ENCODE data around the gene DPEP2NB. TPM values are rescaled to one million over a fixed set of nuclear protein-coding genes. Genes with fewer than 3 reads are reported as not detected.
"Not testable (repeated sequence)": the region's sequence is repeated elsewhere in the genome, so short reads cannot be mapped to it uniquely, and the experiment has no call there.

DPEP2NB gene
- total RNA-seq, 1 donor from 2014 or later = not detected

DNA sequence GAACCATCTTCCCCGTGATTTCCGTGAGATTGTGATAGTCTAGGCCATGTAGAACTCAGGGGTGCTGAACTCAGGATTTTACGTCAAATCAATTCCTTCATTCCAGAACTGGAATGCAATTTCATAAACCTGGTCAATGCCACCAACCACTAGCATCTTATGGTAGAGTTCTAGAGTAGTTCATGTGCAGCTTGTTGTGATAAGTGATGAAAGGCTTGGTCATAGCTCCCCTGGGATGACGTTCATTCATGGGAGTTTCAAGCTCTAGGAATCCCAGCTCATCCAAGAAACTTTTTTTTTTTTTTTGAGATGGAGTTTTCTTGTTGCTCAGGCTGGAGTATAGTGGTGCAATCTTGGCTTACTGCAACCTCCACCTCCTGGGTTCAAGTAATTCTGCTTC lies 12.7 kb downstream of the DPEP2NB start:
- Mint-ChIP-seq H3K9me3 (ENCODE audit: unreplicated experiment) (no peaks in the 10 kb centered on the region), H3K4me1 (ENCODE audit: low read depth, unreplicated experiment) (peaks cover 2% of the 10 kb centered on the region), H3K36me3 (ENCODE audit: low read depth, unreplicated experiment) (no peaks in the 10 kb centered on the region), H3K4me3 (ENCODE audit: unreplicated experiment) (no peak overlapping the region), H3K27me3 (ENCODE audit: low read depth, unreplicated experiment) (peaks cover 8% of the 10 kb centered on the region), H3K27ac (ENCODE audit: unreplicated experiment) (no peak overlapping the region)
- DNase-seq (ENCODE audit: low read depth) = no peak
- Histone ChIP-seq H2AFZ (ENCODE audit: low read depth, low read length) (no peak overlapping the region), H3K4me2 (ENCODE audit: low read length) (no peak overlapping the region), H3K4me1 (ENCODE audit: insufficient read depth, low read length) (no peaks in the 10 kb centered on the region), H3K36me3 (ENCODE audit: insufficient read depth, low read length) (no peaks in the 10 kb centered on the region), H3K27ac (ENCODE audit: low read depth, low read length) (no peak overlapping the region), H3K79me2 (ENCODE audit: insufficient read depth, low read length) (no peaks in the 10 kb centered on the region), H3K9ac (ENCODE audit: low read length) (no peak overlapping the region), H3K9me3 (ENCODE audit: insufficient read depth, low read depth, low read length) (no peaks in the 10 kb centered on the region), H3K4me3 (ENCODE audit: insufficient read depth, low read depth, low read length) (no peak overlapping the region), H3K27me3 (ENCODE audit: insufficient read depth, low read length) (peaks cover 3% of the 10 kb centered on the region), H4K20me1 (ENCODE audit: insufficient read depth, low read length) (no peaks in the 10 kb centered on the region)
- no peak for TF ChIP-seq EZH2 (IDR thresholded peaks at IDR 0.05; ENCODE audit: insufficient read depth, low read length)
- TF ChIP-seq, protein P1, sequence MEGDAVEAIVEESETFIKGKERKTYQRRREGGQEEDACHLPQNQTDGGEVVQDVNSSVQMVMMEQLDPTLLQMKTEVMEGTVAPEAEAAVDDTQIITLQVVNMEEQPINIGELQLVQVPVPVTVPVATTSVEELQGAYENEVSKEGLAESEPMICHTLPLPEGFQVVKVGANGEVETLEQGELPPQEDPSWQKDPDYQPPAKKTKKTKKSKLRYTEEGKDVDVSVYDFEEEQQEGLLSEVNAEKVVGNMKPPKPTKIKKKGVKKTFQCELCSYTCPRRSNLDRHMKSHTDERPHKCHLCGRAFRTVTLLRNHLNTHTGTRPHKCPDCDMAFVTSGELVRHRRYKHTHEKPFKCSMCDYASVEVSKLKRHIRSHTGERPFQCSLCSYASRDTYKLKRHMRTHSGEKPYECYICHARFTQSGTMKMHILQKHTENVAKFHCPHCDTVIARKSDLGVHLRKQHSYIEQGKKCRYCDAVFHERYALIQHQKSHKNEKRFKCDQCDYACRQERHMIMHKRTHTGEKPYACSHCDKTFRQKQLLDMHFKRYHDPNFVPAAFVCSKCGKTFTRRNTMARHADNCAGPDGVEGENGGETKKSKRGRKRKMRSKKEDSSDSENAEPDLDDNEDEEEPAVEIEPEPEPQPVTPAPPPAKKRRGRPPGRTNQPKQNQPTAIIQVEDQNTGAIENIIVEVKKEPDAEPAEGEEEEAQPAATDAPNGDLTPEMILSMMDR (IDR thresholded peaks at IDR 0.05; ENCODE audit: insufficient read depth, low read depth, low read length) = no peak
- no peak for FAIRE-seq

DNA sequence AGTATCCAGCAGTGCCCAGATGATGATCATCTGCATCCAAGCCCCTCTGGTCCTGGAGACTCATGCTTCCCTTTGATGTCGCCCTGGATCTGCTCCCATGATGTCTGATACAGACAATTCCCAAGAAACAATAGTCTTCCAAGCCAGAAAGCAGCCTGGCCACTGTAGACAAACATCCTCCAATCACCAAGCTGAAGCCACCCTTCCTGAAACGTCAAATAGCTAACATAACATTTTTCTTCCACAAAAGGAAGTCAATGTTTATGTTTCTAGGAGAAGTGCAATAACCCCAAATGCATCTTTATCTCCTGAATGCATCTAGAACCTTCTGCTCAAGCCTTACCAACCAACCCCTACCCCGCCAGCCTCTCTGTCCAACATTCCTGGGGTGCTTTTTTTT lies 15.3 kb downstream of the DPEP2NB start:
- Histone ChIP-seq H3K36me3 (ENCODE audit: insufficient read depth, low read length) (no peaks in the 10 kb centered on the region), H3K9me3 (ENCODE audit: insufficient read depth, low read depth, low read length) (no peaks in the 10 kb centered on the region), H3K27me3 (ENCODE audit: insufficient read depth, low read length) (peaks cover 3% of the 10 kb centered on the region), H3K9ac (ENCODE audit: low read length) (no peak overlapping the region), H3K4me2 (ENCODE audit: low read length) (no peak overlapping the region), H4K20me1 (ENCODE audit: insufficient read depth, low read length) (no peaks in the 10 kb centered on the region), H3K4me1 (ENCODE audit: insufficient read depth, low read length) (no peaks in the 10 kb centered on the region), H3K4me3 (ENCODE audit: insufficient read depth, low read depth, low read length) (no peak overlapping the region), H2AFZ (ENCODE audit: low read depth, low read length) (no peak overlapping the region), H3K27ac (ENCODE audit: low read depth, low read length) (no peak overlapping the region), H3K79me2 (ENCODE audit: insufficient read depth, low read length) (no peaks in the 10 kb centered on the region)
- Mint-ChIP-seq H3K27me3 (ENCODE audit: low read depth, unreplicated experiment) (peaks cover 6% of the 10 kb centered on the region), H3K4me1 (ENCODE audit: low read depth, unreplicated experiment) (peaks cover 2% of the 10 kb centered on the region), H3K9me3 (ENCODE audit: unreplicated experiment) (no peaks in the 10 kb centered on the region), H3K27ac (ENCODE audit: unreplicated experiment) (no peak overlapping the region), H3K36me3 (ENCODE audit: low read depth, unreplicated experiment) (no peaks in the 10 kb centered on the region), H3K4me3 (ENCODE audit: unreplicated experiment) (no peak overlapping the region)
- FAIRE-seq = no peak
- no peak for DNase-seq (ENCODE audit: low read depth)
- TF ChIP-seq EZH2 (IDR thresholded peaks at IDR 0.05; ENCODE audit: insufficient read depth, low read length) = no peak

DNA sequence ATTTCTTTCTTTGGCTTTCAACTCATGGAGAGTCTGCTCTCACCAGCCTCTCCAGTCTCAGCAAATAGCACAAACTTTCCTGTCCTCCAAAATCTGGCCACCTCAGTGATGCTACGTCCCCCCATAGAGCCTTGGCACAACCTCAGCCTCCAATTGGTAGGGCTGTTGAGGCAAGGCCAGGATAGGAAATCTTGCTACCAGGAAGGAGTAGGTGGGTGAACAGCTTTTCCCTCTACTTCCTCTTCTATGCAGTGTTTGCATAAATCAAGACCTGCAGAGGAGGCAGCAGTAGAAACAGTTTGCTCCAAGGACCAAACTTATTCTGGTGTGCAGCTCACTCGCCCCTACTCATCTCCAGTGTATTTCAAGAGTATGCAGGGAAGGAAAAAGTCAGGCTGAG lies 15.7 kb downstream of the DPEP2NB start:
- peaks cover 2% of the 10 kb centered on the region for H3K4me1 Mint-ChIP-seq (ENCODE audit: low read depth, unreplicated experiment)

DNA sequence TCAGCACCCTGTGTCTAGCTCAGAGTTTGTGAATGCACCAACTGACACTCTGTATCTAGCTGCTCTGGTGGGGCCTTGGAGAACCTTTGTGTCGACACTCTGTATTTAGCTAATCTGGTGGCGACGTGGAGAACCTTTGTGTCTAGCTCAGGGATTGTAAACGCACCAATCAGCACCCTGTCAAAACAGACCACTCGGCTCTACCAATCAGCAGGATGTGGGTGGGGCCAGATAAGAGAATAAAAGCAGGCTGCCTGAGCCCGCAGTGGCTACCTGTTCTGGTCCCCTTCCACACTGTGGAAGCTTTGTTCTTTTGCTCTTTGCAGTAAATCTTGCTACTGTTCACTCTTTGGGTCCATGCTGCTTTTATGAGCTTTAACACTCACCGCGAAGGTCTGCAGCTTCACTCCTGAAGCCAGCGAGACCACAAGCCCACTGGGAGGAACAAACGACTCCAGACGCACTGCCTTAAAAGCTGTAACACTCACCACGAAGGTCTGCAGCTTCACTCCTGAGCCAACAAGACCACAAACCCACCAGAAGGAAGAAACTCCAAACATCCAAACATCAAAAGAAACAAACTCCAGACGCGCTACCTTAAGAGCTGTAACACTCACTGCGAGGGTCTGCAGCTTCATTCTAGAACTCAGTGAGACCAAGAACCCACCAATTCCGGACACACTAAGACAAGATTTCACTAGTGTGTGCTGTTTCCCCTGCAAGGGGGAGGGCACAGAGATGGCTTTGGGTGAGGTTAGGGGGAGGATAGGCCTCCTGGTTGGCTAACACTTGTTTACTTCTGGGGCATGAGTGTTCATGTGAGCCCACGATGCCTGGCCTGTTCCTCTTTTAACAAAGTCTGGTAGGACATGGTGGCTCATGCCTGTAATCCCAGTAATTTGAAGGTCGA lies 16.7 kb downstream of the DPEP2NB start, which contains the start of gene DPEP2:
TSS of gene DPEP2 (minus strand) at position 706 of the 910 bp plus-strand sequence. CDS start 6,272 bp downstream, outside the sequence.
- H3K4me1 Mint-ChIP-seq (ENCODE audit: low read depth, unreplicated experiment); H3K36me3 ChIP-seq (ENCODE audit: insufficient read depth, low read length); H2AFZ ChIP-seq (ENCODE audit: low read depth, low read length); H4K20me1 ChIP-seq (ENCODE audit: insufficient read depth, low read length); H3K27me3 Mint-ChIP-seq (ENCODE audit: low read depth, unreplicated experiment); H3K4me3 ChIP-seq (ENCODE audit: insufficient read depth, low read depth, low read length); H3K4me3 Mint-ChIP-seq (ENCODE audit: unreplicated experiment); H3K4me2 ChIP-seq (ENCODE audit: low read length); H3K36me3 Mint-ChIP-seq (ENCODE audit: low read depth, unreplicated experiment); H3K4me1 ChIP-seq (ENCODE audit: insufficient read depth, low read length); FAIRE-seq; H3K9ac ChIP-seq (ENCODE audit: low read length); H3K9me3 Mint-ChIP-seq (ENCODE audit: unreplicated experiment); H3K27me3 ChIP-seq (ENCODE audit: insufficient read depth, low read length); H3K79me2 ChIP-seq (ENCODE audit: insufficient read depth, low read length); H3K27ac ChIP-seq (ENCODE audit: low read depth, low read length); H3K9me3 ChIP-seq (ENCODE audit: insufficient read depth, low read depth, low read length); H3K27ac Mint-ChIP-seq (ENCODE audit: unreplicated experiment); DNase-seq (ENCODE audit: low read depth): not testable (repeated sequence)

More for the DNA sequence above, 15.7 kb downstream of the DPEP2NB start:
- TF ChIP-seq, protein P1 (IDR thresholded peaks at IDR 0.05; ENCODE audit: insufficient read depth, low read depth, low read length) = no peak
- no peak for TF ChIP-seq EZH2 (IDR thresholded peaks at IDR 0.05; ENCODE audit: insufficient read depth, low read length)
- Histone ChIP-seq H3K4me1 (ENCODE audit: insufficient read depth, low read length) (no peaks in the 10 kb centered on the region), H3K4me2 (ENCODE audit: low read length) (no peak overlapping the region), H3K27ac (ENCODE audit: low read depth, low read length) (no peak overlapping the region), H3K27me3 (ENCODE audit: insufficient read depth, low read length) (peaks cover 3% of the 10 kb centered on the region), H3K79me2 (ENCODE audit: insufficient read depth, low read length) (no peaks in the 10 kb centered on the region), H3K36me3 (ENCODE audit: insufficient read depth, low read length) (no peaks in the 10 kb centered on the region), H4K20me1 (ENCODE audit: insufficient read depth, low read length) (no peaks in the 10 kb centered on the region), H3K9ac (ENCODE audit: low read length) (no peak overlapping the region), H2AFZ (ENCODE audit: low read depth, low read length) (no peak overlapping the region), H3K4me3 (ENCODE audit: insufficient read depth, low read depth, low read length) (no peak overlapping the region), H3K9me3 (ENCODE audit: insufficient read depth, low read depth, low read length) (no peaks in the 10 kb centered on the region)
- Mint-ChIP-seq H3K4me3 (ENCODE audit: unreplicated experiment) (no peak overlapping the region), H3K27ac (ENCODE audit: unreplicated experiment) (no peak overlapping the region), H3K9me3 (ENCODE audit: unreplicated experiment) (no peaks in the 10 kb centered on the region), H3K27me3 (ENCODE audit: low read depth, unreplicated experiment) (peaks cover 5% of the 10 kb centered on the region), H3K36me3 (ENCODE audit: low read depth, unreplicated experiment) (no peaks in the 10 kb centered on the region)
- FAIRE-seq (no peak), DNase-seq (ENCODE audit: low read depth) (no peak)
